GM12878 (cell line): ENCODE data around the gene EFHC1.
A peak's percentile ranks its signal among the peaks of the same experiment; 100 is the strongest.

ENCODE experiments used
- EP300 ChIP-seq, 2 experiments: fragments of 150-350 bp in 1 of 2; IDR thresholded peaks; 2 replicates each; pipeline ENCODE4 v1.6.1; 2011 to 2012; ENCODE audit warnings: low read depth in 2 of 2, low read length in 2 of 2, borderline replicate concordance in 1 of 2, improper control_type of control experiment in 1 of 2, inconsistent platforms in 1 of 2; ENCODE audit not compliant: control insufficient read depth in 1 of 2
- FOXM1 ChIP-seq: IDR thresholded peaks from 2 replicates; pipeline ENCODE4 v1.6.1; 2012; ENCODE audit warnings: low read depth, mild to moderate bottlenecking, inconsistent platforms, low read length, moderate library complexity
- JUNB ChIP-seq: IDR thresholded peaks from 2 replicates; pipeline ENCODE4 v1.6.1; 2016; ENCODE audit warnings: antibody characterized with exemption, mild to moderate bottlenecking
- POLR2A ChIP-seq: IDR thresholded peaks from 2 replicates; pipeline ENCODE4 v1.6.1; 2011; ENCODE audit warnings: low read depth, mild to moderate bottlenecking, low read length
- POLR2AphosphoS5 ChIP-seq: IDR thresholded peaks from 2 replicates; pipeline ENCODE4 v1.6.1; 2011; ENCODE audit warnings: mild to moderate bottlenecking, low read length, inconsistent platforms
- SMARCA5 ChIP-seq: fragments of 450-650 bp; IDR thresholded peaks from 2 replicates; pipeline ENCODE4 v1.6.1; 2017; ENCODE audit warnings: mild to moderate bottlenecking
- SMC3 ChIP-seq: IDR thresholded peaks from 2 replicates; pipeline ENCODE4 v1.6.1; 2011; ENCODE audit warnings: low read length, improper control_type of control experiment, borderline replicate concordance
- SUZ12 ChIP-seq: fragments of 200-600 bp; sonication (generic); IDR thresholded peaks from one replicate; pipeline ENCODE4 v1.6.1; 2018; ENCODE audit warnings: antibody characterized with exemption, mild to moderate bottlenecking; ENCODE audit not compliant: unreplicated experiment
- TAF1 ChIP-seq: IDR thresholded peaks from 2 replicates; pipeline ENCODE4 v1.6.1; 2011; ENCODE audit warnings: mild to moderate bottlenecking, low read depth, low read length, borderline replicate concordance
- ZNF384 ChIP-seq: IDR thresholded peaks from 2 replicates; pipeline ENCODE4 v1.6.1; 2012; ENCODE audit warnings: low read depth, mild to moderate bottlenecking, low read length, improper control_type of control experiment, borderline replicate concordance
- TF ChIP-seq, protein P1 (sequence below), 3 experiments: IDR thresholded peaks in 2 of 3; conservative IDR thresholded peaks in 1 of 3; 2 replicates each; pipeline ENCODE4 v1.5.1; 2011; ENCODE audit warnings: low read depth in 3 of 3, low read length in 3 of 3, mild to moderate bottlenecking in 3 of 3, control low read depth in 2 of 3, moderate library complexity in 2 of 3, inconsistent platforms in 1 of 3, mixed read lengths in 1 of 3; ENCODE audit not compliant: control insufficient read depth in 2 of 3, insufficient read depth in 1 of 3; ENCODE audit errors: extremely low read depth in 1 of 3
- TF ChIP-seq, protein P2 (sequence below): IDR thresholded peaks from 2 replicates; pipeline ENCODE4 v1.6.1; 2011; ENCODE audit warnings: low read depth, low read length, improper control_type of control experiment, borderline replicate concordance
- TF ChIP-seq, protein P3 (sequence below): IDR thresholded peaks from 2 replicates; pipeline ENCODE4 v1.6.1; 2012; ENCODE audit warnings: low read depth, low read length, improper control_type of control experiment

DNA sequence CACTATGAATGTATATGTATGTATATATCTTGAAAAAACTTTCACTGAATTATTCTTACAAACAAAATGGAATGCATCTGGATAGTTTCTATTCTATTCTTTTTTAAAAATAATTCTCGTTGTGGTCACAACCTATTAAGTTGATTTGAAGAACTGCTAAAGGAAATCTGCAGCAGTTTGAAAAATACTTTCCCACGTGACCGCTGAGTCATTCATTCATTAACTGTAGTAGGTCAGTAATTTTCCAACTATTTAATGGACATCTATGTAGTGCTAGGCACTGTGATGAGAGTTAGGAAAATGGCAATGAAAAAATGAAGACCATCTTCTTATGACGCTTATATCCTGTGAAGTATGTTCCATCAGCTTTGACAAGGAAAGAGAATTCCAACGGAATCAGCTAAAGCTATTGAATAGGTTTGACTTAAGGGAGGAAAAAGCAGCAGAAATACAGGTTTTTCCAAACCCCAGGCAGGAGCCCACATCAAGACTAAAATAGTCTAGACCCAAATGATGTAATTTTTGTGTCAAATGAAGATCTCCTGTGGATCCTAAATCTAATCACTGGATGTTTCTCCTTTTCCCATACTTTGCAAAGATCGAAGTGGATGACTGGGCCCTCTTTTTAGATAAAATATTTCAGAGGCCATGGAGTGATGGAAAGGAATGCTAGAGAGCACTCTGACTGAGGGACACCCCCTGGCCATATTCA, 4.1 kb upstream of the EFHC1 start:
- TF ChIP-seq POLR2A (no peak), EP300 (IDR thresholded peaks at IDR 0.05; ENCODE audit: borderline replicate concordance in 1 of 2, control insufficient read depth in 1 of 2, low read depth in 2 of 2, low read length in 2 of 2) (no peak), TAF1 (no peak), ZNF384 (no peak), JUNB (0 out of 2 replicates have a peak, but pooled peaks have one; percentile 4), SUZ12 (no peak), SMARCA5 (no peak), POLR2AphosphoS5 (no peak), SMC3 (no peak), FOXM1 (no peak)
- TF ChIP-seq, protein P1, sequence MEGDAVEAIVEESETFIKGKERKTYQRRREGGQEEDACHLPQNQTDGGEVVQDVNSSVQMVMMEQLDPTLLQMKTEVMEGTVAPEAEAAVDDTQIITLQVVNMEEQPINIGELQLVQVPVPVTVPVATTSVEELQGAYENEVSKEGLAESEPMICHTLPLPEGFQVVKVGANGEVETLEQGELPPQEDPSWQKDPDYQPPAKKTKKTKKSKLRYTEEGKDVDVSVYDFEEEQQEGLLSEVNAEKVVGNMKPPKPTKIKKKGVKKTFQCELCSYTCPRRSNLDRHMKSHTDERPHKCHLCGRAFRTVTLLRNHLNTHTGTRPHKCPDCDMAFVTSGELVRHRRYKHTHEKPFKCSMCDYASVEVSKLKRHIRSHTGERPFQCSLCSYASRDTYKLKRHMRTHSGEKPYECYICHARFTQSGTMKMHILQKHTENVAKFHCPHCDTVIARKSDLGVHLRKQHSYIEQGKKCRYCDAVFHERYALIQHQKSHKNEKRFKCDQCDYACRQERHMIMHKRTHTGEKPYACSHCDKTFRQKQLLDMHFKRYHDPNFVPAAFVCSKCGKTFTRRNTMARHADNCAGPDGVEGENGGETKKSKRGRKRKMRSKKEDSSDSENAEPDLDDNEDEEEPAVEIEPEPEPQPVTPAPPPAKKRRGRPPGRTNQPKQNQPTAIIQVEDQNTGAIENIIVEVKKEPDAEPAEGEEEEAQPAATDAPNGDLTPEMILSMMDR (IDR thresholded peaks at IDR 0.05 in 2 of 3, conservative IDR thresholded peaks at IDR 0.05 in 1 of 3; ENCODE audit: control insufficient read depth in 2 of 3, extremely low read depth in 1 of 3, insufficient read depth in 1 of 3, low read depth in 3 of 3, low read length in 3 of 3): no peak
- TF ChIP-seq, protein P2, sequence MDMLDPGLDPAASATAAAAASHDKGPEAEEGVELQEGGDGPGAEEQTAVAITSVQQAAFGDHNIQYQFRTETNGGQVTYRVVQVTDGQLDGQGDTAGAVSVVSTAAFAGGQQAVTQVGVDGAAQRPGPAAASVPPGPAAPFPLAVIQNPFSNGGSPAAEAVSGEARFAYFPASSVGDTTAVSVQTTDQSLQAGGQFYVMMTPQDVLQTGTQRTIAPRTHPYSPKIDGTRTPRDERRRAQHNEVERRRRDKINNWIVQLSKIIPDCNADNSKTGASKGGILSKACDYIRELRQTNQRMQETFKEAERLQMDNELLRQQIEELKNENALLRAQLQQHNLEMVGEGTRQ: no peak; the same call in 1 of the 2 replicates
- TF ChIP-seq, protein P3, sequence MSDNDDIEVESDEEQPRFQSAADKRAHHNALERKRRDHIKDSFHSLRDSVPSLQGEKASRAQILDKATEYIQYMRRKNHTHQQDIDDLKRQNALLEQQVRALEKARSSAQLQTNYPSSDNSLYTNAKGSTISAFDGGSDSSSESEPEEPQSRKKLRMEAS: no peak
